Esophagus muscularis mucosa (tissue), 3 donors: ENCODE results near the gene PLSCR4.

ENCODE experiments used
- CTCF ChIP-seq, 3 experiments: fragments of 200-600 bp in 2 of 3; fragments of 450-650 bp in 1 of 3; sonication (generic) in 2 of 3; IDR thresholded peaks; one replicate each; pipeline ENCODE4 v1.5.1; 2017 to 2019; ENCODE audit warnings: antibody characterized with exemption in 3 of 3, mild to moderate bottlenecking in 2 of 3, moderate library complexity in 1 of 3
- POLR2A ChIP-seq: fragments of 450-650 bp; IDR thresholded peaks from one replicate; pipeline ENCODE4 v1.6.1; 2017; ENCODE audit warnings: antibody characterized with exemption, moderate library complexity, mild to moderate bottlenecking, low read depth
- POLR2AphosphoS5 ChIP-seq, 2 donors: sonication (generic); formaldehyde crosslinking; IDR thresholded peaks; one replicate each; pipeline ENCODE4 v1.6.1; 2017; ENCODE audit warnings: antibody characterized with exemption in 2 of 2

- TF ChIP-seq POLR2A (no peak), POLR2AphosphoS5 (IDR thresholded peaks at IDR 0.05) (peak; percentile 56 to 77), CTCF (IDR thresholded peaks at IDR 0.05) (no peak)
These were observed at the start of gene PLSCR4 for GRCh38 chr3:146250449-146251382.
